ENCODE data around the gene DRAXIN.

The DRAXIN gene

GRCh38 chr1:11731691-11732283 lies 40.3 kb downstream of the DRAXIN start:
- TF ChIP-seq CTCF (IDR thresholded peaks at IDR 0.05; ENCODE audit: control insufficient read depth, extremely low read depth, insufficient read depth), result no peak
- H3K4me3 ChIP-seq (ENCODE audit: low read depth, low read length), result no peak overlapping the region
- DNase-seq (ENCODE audit: low read depth), result no peak

- H3K4me3 ChIP-seq (ENCODE audit: low read depth, low read length), result no peak overlapping the region
- TF ChIP-seq CTCF (IDR thresholded peaks at IDR 0.05; ENCODE audit: control insufficient read depth, extremely low read depth, insufficient read depth), result no peak
- no peak for DNase-seq (ENCODE audit: low read depth)
These were observed 41.8 kb downstream of the DRAXIN start for GRCh38 chr1:11733306-11733705.

GRCh38 chr1:11735531-11735853 lies 44.0 kb downstream of the DRAXIN start:
- peak overlapping the region; percentile 88 for H3K4me3 ChIP-seq (ENCODE audit: low read depth, low read length)
- no peak for DNase-seq (ENCODE audit: low read depth)
- no peak for TF ChIP-seq CTCF (IDR thresholded peaks at IDR 0.05; ENCODE audit: control insufficient read depth, extremely low read depth, insufficient read depth)

GRCh38 chr1:11735854-11736745 lies 44.6 kb downstream of the DRAXIN start, which contains the start of gene AGTRAP:
AGTRAP (plus strand) TSS chr1:11736136; CDS start chr1:11736209, 73 bp downstream.
- peak; percentile 72 for DNase-seq (ENCODE audit: low read depth)
- TF ChIP-seq CTCF (IDR thresholded peaks at IDR 0.05; ENCODE audit: control insufficient read depth, extremely low read depth, insufficient read depth), result no peak
- peak within 1 kb of the TSS; percentile 88 for H3K4me3 ChIP-seq (ENCODE audit: low read depth, low read length)

GRCh38 chr1:11736746-11737639 lies 45.5 kb downstream of the DRAXIN start:
- peak; percentile 99 for DNase-seq (ENCODE audit: low read depth)
- no peak for TF ChIP-seq CTCF (IDR thresholded peaks at IDR 0.05; ENCODE audit: control insufficient read depth, extremely low read depth, insufficient read depth)
- H3K4me3 ChIP-seq (ENCODE audit: low read depth, low read length), result peak overlapping the region; percentile 88

GRCh38 chr1:11738096-11738495 lies 46.6 kb downstream of the DRAXIN start:
- no peak for TF ChIP-seq CTCF (IDR thresholded peaks at IDR 0.05; ENCODE audit: control insufficient read depth, extremely low read depth, insufficient read depth)
- DNase-seq (ENCODE audit: low read depth), result no peak
- H3K4me3 ChIP-seq (ENCODE audit: low read depth, low read length), result peak overlapping the region; percentile 88
